Breast epithelium (tissue), 4 donors: Measurements from ENCODE around the gene ST8SIA2. TPM values are rescaled to one million over a fixed set of nuclear protein-coding genes. Genes with fewer than 3 reads are reported as not detected.
"Not testable (repeated sequence)": the region's sequence is repeated elsewhere in the genome, so short reads cannot be mapped to it uniquely, and the experiment has no call there.

Source experiments
- DNase-seq, 2 donors: peaks; one replicate each; pipeline ENCODE4 v3.0.0-alpha.2; 2019; ENCODE audit warnings: low spot score in 2 of 2
- H3K27ac ChIP-seq, 2 donors: fragments of 200-600 bp; sonication (generic) in 1 of 2; one replicate each; pipeline ENCODE4 v1.5.1; 2016 to 2019; ENCODE audit warnings: mild to moderate bottlenecking in 1 of 2
- H3K27me3 ChIP-seq, 2 donors: fragments of 200-600 bp; sonication (generic) in 1 of 2; one replicate each; pipeline versions ENCODE4 v1.5.1 to v1.6.0; 2017 to 2019; ENCODE audit warnings: control low read depth in 1 of 2, mild to moderate bottlenecking in 1 of 2
- H3K36me3 ChIP-seq: fragments of 200-600 bp; one replicate; pipeline ENCODE4 v1.5.1; 2019
- H3K4me1 ChIP-seq, 2 donors: fragments of 200-600 bp; sonication (generic); one replicate each; pipeline ENCODE4 v1.5.1; 2016 to 2019; ENCODE audit warnings: control low read depth in 1 of 2
- H3K4me3 ChIP-seq, 3 donors: fragments of 200-600 bp; sonication (generic); 1 replicate in 2 of 3; 2 replicates in 1 of 3; pipeline ENCODE4 v1.5.1; 2016 to 2019; ENCODE audit warnings: mild to moderate bottlenecking in 3 of 3, moderate library complexity in 2 of 3
- H3K9me3 ChIP-seq, 2 donors: fragments of 200-600 bp; sonication (generic) in 1 of 2; one replicate each; pipeline ENCODE4 v1.5.1; 2016 to 2019; ENCODE audit warnings: control low read depth in 1 of 2
- POLR2A ChIP-seq: fragments of 450-650 bp; IDR thresholded peaks from one replicate; pipeline ENCODE4 v1.6.1; 2016; ENCODE audit warnings: antibody characterized with exemption, mild to moderate bottlenecking, moderate library complexity
- POLR2AphosphoS5 ChIP-seq, 3 donors: sonication (generic); formaldehyde crosslinking; IDR thresholded peaks; one replicate each; pipeline ENCODE4 v1.6.1; 2017; ENCODE audit warnings: antibody characterized with exemption in 3 of 3
- intact Hi-C: fragments of 100-400 bp; cut with DNase I; formaldehyde crosslinking; loops from one replicate; pipeline ENCODE4 v1.15.1; 2023; ENCODE audit warnings: low total_unique reads
- total RNA-seq, 3 donors: library from RNA; depleted of rRNA; stranded (reverse); fragments of >200 nt; gene quantifications; one replicate each; pipeline ENCODE4 v1.1.0, GENCODE V29; 2016
- TF ChIP-seq, protein P1 (sequence below), 3 donors: fragments of 450-650 bp; IDR thresholded peaks; one replicate each; pipeline ENCODE4 v1.5.1; 2016 to 2017; ENCODE audit warnings: antibody characterized with exemption in 3 of 3, mild to moderate bottlenecking in 3 of 3, moderate library complexity in 3 of 3

The ST8SIA2 gene
- total RNA-seq, 3 donors from 2014 or later = 0.59 to 0.66 TPM; not detected in 1

GRCh38 chr15:92471288-92471687 is 77.6 kb downstream of the ST8SIA2 start:
- TF ChIP-seq POLR2A (no peak), POLR2AphosphoS5 (IDR thresholded peaks at IDR 0.05) (no peak)
- H3K9me3 ChIP-seq = no peaks in the 10 kb centered on the region
- no peaks in the 10 kb centered on the region for H3K4me1 ChIP-seq
- DNase-seq = no peak
- H3K27ac ChIP-seq = no peak overlapping the region
- no peak overlapping the region for H3K4me3 ChIP-seq
- intact Hi-C loops = no loop called here
- no peaks in the 10 kb centered on the region for H3K27me3 ChIP-seq
- H3K36me3 ChIP-seq = no peaks in the 10 kb centered on the region

DNA sequence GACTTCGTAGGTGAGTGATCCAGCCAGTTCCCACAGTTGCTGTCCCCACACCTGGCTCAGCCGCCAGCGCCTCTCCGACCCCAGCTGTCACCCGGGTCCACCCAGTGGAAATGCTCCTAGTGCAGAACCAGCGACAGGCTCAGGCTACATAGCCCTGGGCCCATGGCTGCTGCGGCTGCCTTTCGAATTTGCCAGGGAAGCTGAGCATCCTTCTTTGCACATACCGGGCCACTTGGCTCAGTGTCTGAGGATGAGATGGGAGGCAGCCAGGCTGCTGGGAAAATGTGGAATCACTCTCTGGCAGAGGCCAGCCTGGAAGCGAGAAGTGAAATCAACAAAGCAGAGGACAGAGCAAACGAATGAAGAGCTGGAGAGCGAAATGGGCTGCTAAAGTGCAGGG is 80.1 kb downstream of the ST8SIA2 start:
- no peaks in the 10 kb centered on the region for H3K9me3 ChIP-seq
- H3K36me3 ChIP-seq = no peaks in the 10 kb centered on the region
- H3K27me3 ChIP-seq = no peaks in the 10 kb centered on the region
- DNase-seq = no peak
- no peaks in the 10 kb centered on the region for H3K4me1 ChIP-seq
- no peak for TF ChIP-seq POLR2A
- TF ChIP-seq, protein P1, sequence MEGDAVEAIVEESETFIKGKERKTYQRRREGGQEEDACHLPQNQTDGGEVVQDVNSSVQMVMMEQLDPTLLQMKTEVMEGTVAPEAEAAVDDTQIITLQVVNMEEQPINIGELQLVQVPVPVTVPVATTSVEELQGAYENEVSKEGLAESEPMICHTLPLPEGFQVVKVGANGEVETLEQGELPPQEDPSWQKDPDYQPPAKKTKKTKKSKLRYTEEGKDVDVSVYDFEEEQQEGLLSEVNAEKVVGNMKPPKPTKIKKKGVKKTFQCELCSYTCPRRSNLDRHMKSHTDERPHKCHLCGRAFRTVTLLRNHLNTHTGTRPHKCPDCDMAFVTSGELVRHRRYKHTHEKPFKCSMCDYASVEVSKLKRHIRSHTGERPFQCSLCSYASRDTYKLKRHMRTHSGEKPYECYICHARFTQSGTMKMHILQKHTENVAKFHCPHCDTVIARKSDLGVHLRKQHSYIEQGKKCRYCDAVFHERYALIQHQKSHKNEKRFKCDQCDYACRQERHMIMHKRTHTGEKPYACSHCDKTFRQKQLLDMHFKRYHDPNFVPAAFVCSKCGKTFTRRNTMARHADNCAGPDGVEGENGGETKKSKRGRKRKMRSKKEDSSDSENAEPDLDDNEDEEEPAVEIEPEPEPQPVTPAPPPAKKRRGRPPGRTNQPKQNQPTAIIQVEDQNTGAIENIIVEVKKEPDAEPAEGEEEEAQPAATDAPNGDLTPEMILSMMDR (IDR thresholded peaks at IDR 0.05) = no peak
- no peak for TF ChIP-seq POLR2AphosphoS5 (IDR thresholded peaks at IDR 0.05)
- H3K27ac ChIP-seq = no peak overlapping the region
- intact Hi-C loops = no loop called here
- no peak overlapping the region for H3K4me3 ChIP-seq

GRCh38 chr15:92479730-92480129 is 86.0 kb downstream of the ST8SIA2 start:
- H3K4me1 ChIP-seq, H3K27me3 ChIP-seq, H3K4me3 ChIP-seq, intact Hi-C loops, DNase-seq, H3K27ac ChIP-seq, H3K36me3 ChIP-seq, H3K9me3 ChIP-seq: not testable (repeated sequence)

DNA sequence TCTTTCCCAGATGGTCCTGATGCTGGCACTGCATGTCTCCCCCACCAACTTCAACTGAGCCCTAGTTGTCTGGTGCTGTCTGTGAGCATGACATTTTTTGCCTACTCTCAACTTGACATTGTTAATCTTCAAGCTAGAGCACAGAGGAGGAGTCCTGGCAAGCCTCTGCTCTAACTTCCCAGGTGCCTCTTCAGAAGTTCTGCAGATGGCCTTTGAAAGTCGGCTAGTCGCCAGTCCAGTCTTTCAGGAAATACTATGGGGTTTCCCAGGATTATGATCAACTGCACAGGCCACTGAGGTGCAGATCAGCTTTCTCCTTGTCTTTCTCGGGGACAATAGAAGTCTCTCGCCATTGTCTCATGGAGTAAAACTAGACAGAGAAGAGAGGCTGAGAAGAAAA is 86.7 kb downstream of the ST8SIA2 start:
- Histone ChIP-seq H3K27ac (no peak overlapping the region), H3K36me3 (no peaks in the 10 kb centered on the region), H3K4me3 (no peak overlapping the region), H3K4me1 (no peaks in the 10 kb centered on the region), H3K9me3 (no peaks in the 10 kb centered on the region), H3K27me3 (no peaks in the 10 kb centered on the region)
- TF ChIP-seq, protein P1 (IDR thresholded peaks at IDR 0.05) = no peak
- TF ChIP-seq POLR2AphosphoS5 (IDR thresholded peaks at IDR 0.05) (no peak), POLR2A (no peak)
- intact Hi-C loops = no loop called here
- no peak for DNase-seq

DNA sequence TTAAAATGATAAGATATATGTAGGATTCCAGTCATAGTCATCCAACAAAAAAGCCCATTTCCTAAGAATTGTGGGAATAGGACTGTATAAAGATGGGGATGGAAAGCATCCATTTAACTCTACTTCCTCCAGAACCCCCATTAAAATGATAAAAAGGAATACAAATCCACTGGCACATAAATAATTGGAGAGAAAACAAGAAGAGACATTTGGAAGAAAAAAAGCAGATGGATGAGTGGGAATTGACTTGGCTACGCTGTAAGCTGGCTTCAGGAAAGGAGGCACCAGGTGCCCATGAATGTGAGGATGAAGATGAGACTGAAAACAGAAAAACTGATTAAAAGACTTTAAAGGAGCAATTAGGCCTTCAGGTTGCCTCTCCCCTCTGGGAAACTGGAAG is 91.8 kb downstream of the ST8SIA2 start:
- H3K27me3 ChIP-seq = no peaks in the 10 kb centered on the region
- DNase-seq = no peak
- H3K9me3 ChIP-seq = peaks cover 4 to 8% of the 10 kb centered on the region in 2 donors
- H3K36me3 ChIP-seq = no peaks in the 10 kb centered on the region
- TF ChIP-seq POLR2A = no peak
- no peak for TF ChIP-seq POLR2AphosphoS5 (IDR thresholded peaks at IDR 0.05)
- TF ChIP-seq, protein P1 (IDR thresholded peaks at IDR 0.05) = no peak
- no peak overlapping the region for H3K27ac ChIP-seq
- H3K4me3 ChIP-seq = no peak overlapping the region
- H3K4me1 ChIP-seq = no peaks in the 10 kb centered on the region
- intact Hi-C loops = no loop called here

DNA sequence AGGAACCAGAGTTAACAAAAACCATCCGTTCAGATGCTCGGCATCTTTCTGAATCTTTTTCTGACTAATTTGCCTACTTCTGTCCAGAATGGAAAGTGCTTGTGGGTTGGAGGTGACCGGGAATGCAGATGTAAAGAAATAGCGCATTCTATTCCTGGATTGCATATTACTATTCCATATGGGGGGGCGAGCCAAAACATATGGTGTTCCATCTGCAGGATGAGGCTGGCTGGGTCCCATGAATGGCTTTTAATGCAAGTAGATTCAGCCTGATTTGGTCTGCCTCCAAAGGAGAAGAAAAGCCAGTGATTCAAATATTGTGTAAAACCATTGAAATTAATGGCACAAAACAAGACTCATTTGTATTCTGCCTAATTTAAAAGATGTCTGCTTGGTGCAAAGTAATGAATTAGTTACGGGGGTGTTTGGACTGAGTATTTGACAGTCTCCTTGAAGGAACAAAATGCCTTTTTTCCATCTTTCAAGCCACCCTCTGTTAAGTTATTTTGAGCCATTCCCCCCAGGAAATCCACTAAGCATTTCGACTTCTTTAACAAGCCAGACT is 99.0 kb downstream of the ST8SIA2 start:
- TF ChIP-seq, protein P1 (IDR thresholded peaks at IDR 0.05) = no peak
- TF ChIP-seq POLR2A = no peak
- TF ChIP-seq POLR2AphosphoS5 (IDR thresholded peaks at IDR 0.05) = no peak
- no peaks in the 10 kb centered on the region for H3K4me1 ChIP-seq
- no peak for DNase-seq
- H3K4me3 ChIP-seq = no peak overlapping the region
- no peaks in the 10 kb centered on the region for H3K36me3 ChIP-seq
- H3K27ac ChIP-seq = no peak overlapping the region
- H3K27me3 ChIP-seq = peaks cover 0 to 10% of the 10 kb centered on the region in 2 donors
- peaks cover 8 to 9% of the 10 kb centered on the region in 2 donors for H3K9me3 ChIP-seq
- intact Hi-C loops = no loop called here
